Left kidney (tissue), 2 donors: ENCODE measurements around the gene FAM229B. TPM values are rescaled to one million over a fixed set of nuclear protein-coding genes. Genes with fewer than 3 reads are reported as not detected.

Source experiments
- DNase-seq: peaks from one replicate; pipeline ENCODE4 v3.0.0-alpha.2; 2013
- polyA plus RNA-seq: library from polyadenylated mRNA; unstranded; fragments of 120-200 nt; gene quantifications from one replicate; pipeline ENCODE4 v1.2.1, GENCODE V29; 2013; ENCODE audit not compliant: insufficient read length

FAM229B gene
- polyA plus RNA-seq, 1 donor: 40.6 TPM

- no peak for DNase-seq
These were observed 43.5 kb downstream of the FAM229B start for GRCh38 chr6:112130878-112131277.

- no peak for DNase-seq
These were observed 51.7 kb downstream of the FAM229B start for GRCh38 chr6:112139052-112139451.

- no peak for DNase-seq
These were observed 54.3 kb downstream of the FAM229B start for GRCh38 chr6:112141707-112142106.

GRCh38 chr6:112144145-112144926, 56.9 kb downstream of the FAM229B start:
- no peak for DNase-seq

- no peak for DNase-seq
These were observed 57.7 kb downstream of the FAM229B start for GRCh38 chr6:112145080-112145573.

- DNase-seq: no peak
These were observed 60.7 kb downstream of the FAM229B start for GRCh38 chr6:112148103-112148502.

- DNase-seq: no peak
These were observed 61.8 kb downstream of the FAM229B start for GRCh38 chr6:112149236-112149635.

- DNase-seq: peak; percentile 37
These were observed 62.4 kb downstream of the FAM229B start for GRCh38 chr6:112149719-112150263.

GRCh38 chr6:112150363-112150762, 63.0 kb downstream of the FAM229B start:
- no peak for DNase-seq

Other genes with a start within 250 kb of the FAM229B start
- gene FYN, start 214.1 kb upstream of the FAM229B start, polyA plus RNA-seq: 169 TPM
- gene CCN6, start 33.5 kb upstream of the FAM229B start, polyA plus RNA-seq: 2.7 TPM
- 53.8 TPM for gene TUBE1, start 109 bp upstream of the FAM229B start, polyA plus RNA-seq
- 108 TPM for gene LAMA4, start 167.0 kb downstream of the FAM229B start, polyA plus RNA-seq